GM23248 (cell line): ENCODE data around the gene NFIC.

Source experiments
- EZH2 ChIP-seq: fragments of 200-600 bp; sonication (generic); IDR thresholded peaks from 2 replicates; pipeline ENCODE4 v1.6.1; 2018; ENCODE audit warnings: antibody characterized with exemption, mild to moderate bottlenecking; ENCODE audit not compliant: insufficient read depth, poor library complexity, severe bottlenecking
- EZH2phosphoT487 ChIP-seq: fragments of 200-600 bp; sonication (generic); IDR thresholded peaks from 2 replicates; pipeline ENCODE4 v1.6.1; 2018; ENCODE audit warnings: antibody characterized with exemption, moderate library complexity, mild to moderate bottlenecking, low read depth; ENCODE audit not compliant: insufficient read depth

GRCh38 chr19:3459089-3459881 lies 92.9 kb downstream of the NFIC start:
- TF ChIP-seq EZH2phosphoT487 = no peak
- TF ChIP-seq EZH2 = no peak
